Thyroid gland (tissue), 4 donors: ENCODE results near the gene GPM6B. TPM values are rescaled to one million over a fixed set of nuclear protein-coding genes. Genes with fewer than 3 reads are reported as not detected.

ENCODE experiments used
- DNase-seq, 2 donors: peaks; one replicate each; pipeline ENCODE4 v3.0.0-alpha.2; 2019
- H3K27ac ChIP-seq, 3 donors: fragments of 200-600 bp; sonication (generic); 1 replicate in 2 of 3; 2 replicates in 1 of 3; pipeline ENCODE4 v1.5.1; 2016 to 2019; ENCODE audit warnings: mild to moderate bottlenecking in 1 of 3, moderate library complexity in 1 of 3
- H3K27me3 ChIP-seq: fragments of 200-600 bp; sonication (generic); one replicate; pipeline ENCODE4 v1.5.1; 2019
- H3K36me3 ChIP-seq, 2 donors: fragments of 200-600 bp; sonication (generic); one replicate each; pipeline ENCODE4 v1.5.1; 2016 to 2019
- H3K4me1 ChIP-seq, 2 donors: fragments of 200-600 bp; sonication (generic); one replicate each; pipeline ENCODE4 v1.5.1; 2017 to 2019
- H3K4me3 ChIP-seq, 3 donors: fragments of 200-600 bp; sonication (generic); replicated peaks in 1 of 3; 1 replicate in 2 of 3; 2 replicates in 1 of 3; pipeline ENCODE4 v1.5.1; 2016; ENCODE audit warnings: mild to moderate bottlenecking in 1 of 3
- H3K9me3 ChIP-seq: fragments of 200-600 bp; sonication (generic); one replicate; pipeline ENCODE4 v1.5.1; 2017
- CTCF ChIP-seq, 6 experiments: fragments of 200-600 bp in 3 of 6; fragments of 450-650 bp in 3 of 6; sonication (generic) in 3 of 6; IDR thresholded peaks; one replicate each; pipeline ENCODE4 v1.5.1; 2016 to 2019; ENCODE audit warnings: antibody characterized with exemption in 6 of 6, mild to moderate bottlenecking in 2 of 6, inconsistent platforms in 1 of 6, moderate library complexity in 1 of 6
- POLR2A ChIP-seq, 2 donors: fragments of 450-650 bp; IDR thresholded peaks; one replicate each; pipeline ENCODE4 v1.6.1; 2017; ENCODE audit warnings: antibody characterized with exemption in 2 of 2, mild to moderate bottlenecking in 2 of 2, moderate library complexity in 1 of 2
- WGBS, 2 donors: methylation state at CpG; one replicate each; pipeline ENCODE4 v1.1.5; 2017; 5-methylcytosine and 5-hydroxymethylcytosine counted together
- intact Hi-C: fragments of 100-400 bp; cut with DNase I; formaldehyde crosslinking; loops from one replicate; pipeline ENCODE4 v1.15.1; 2023
- total RNA-seq, 4 donors: library from RNA; depleted of rRNA; stranded (reverse); fragments of >200 nt; gene quantifications; one replicate each; pipeline ENCODE4 v1.2.3, GENCODE V29; 2016

GPM6B gene
- total RNA-seq, 4 donors from 2014 or later = 2.3 to 9.9 (median 6.1) TPM

GRCh38 chrX:13835825-13836224 lies 18.9 kb upstream of the GPM6B start:
- intact Hi-C loops = no loop called here
- no peak for DNase-seq
- TF ChIP-seq POLR2A (IDR thresholded peaks at IDR 0.05) (no peak), CTCF (IDR thresholded peaks at IDR 0.05) (no peak)
- WGBS, 2 donors = 67% methylated on average over 4 of the region's 4 CpGs
- no peaks in the 10 kb centered on the region for H3K27me3 ChIP-seq
- H3K4me1 ChIP-seq = no peaks in the 10 kb centered on the region
- no peaks in the 10 kb centered on the region for H3K9me3 ChIP-seq
- no peaks in the 10 kb centered on the region for H3K36me3 ChIP-seq
- no peak overlapping the region for H3K27ac ChIP-seq
- H3K4me3 ChIP-seq = no peak overlapping the region

- no peak overlapping the region for H3K27ac ChIP-seq
- intact Hi-C loops = no loop called here
- 89 to 98% methylated on average over 2 of the region's 2 CpGs for WGBS, 2 donors
- TF ChIP-seq CTCF (IDR thresholded peaks at IDR 0.05) (no peak), POLR2A (IDR thresholded peaks at IDR 0.05) (no peak)
- H3K4me1 ChIP-seq = no peaks in the 10 kb centered on the region
- no peak for DNase-seq
- H3K36me3 ChIP-seq = no peaks in the 10 kb centered on the region
- H3K9me3 ChIP-seq = no peaks in the 10 kb centered on the region
- no peaks in the 10 kb centered on the region for H3K27me3 ChIP-seq
- no peak overlapping the region for H3K4me3 ChIP-seq
Observed at GRCh38 chrX:13834355-13834754, 17.5 kb upstream of the GPM6B start.

GRCh38 chrX:13829983-13830382 lies 13.1 kb upstream of the GPM6B start:
- intact Hi-C loops = no loop called here
- no peak overlapping the region for H3K4me3 ChIP-seq
- DNase-seq = no peak
- no peak for TF ChIP-seq CTCF (IDR thresholded peaks at IDR 0.05)
- no peak for TF ChIP-seq POLR2A (IDR thresholded peaks at IDR 0.05)
- no peaks in the 10 kb centered on the region for H3K36me3 ChIP-seq
- no peaks in the 10 kb centered on the region for H3K4me1 ChIP-seq
- H3K9me3 ChIP-seq = no peaks in the 10 kb centered on the region
- H3K27me3 ChIP-seq = no peaks in the 10 kb centered on the region
- 87 to 96% methylated on average over 5 of the region's 5 CpGs for WGBS, 2 donors
- no peak overlapping the region for H3K27ac ChIP-seq

DNA sequence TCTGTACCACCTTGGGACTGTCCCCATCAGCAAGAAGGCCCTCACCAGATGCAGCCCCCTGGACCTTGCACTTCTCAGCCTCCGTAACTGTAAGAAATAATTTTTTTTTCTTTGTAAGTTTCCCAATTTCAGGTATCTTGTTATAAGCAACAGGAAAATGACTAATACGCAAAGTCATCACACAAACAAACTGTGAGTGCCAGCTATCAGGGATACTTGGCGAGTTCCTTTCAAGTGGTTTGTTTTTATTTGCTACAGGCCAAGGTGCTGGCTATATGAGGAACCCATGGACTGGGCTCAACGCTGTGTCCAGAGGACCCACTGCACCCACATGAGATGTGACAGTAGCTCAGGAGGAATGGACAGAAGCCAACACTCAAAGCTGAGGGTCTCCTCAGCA lies 11.5 kb upstream of the GPM6B start:
- WGBS, 2 donors = 91 to 100% methylated on average over 4 of the region's 4 CpGs
- no peaks in the 10 kb centered on the region for H3K27me3 ChIP-seq

More for the DNA sequence above, 11.5 kb upstream of the GPM6B start:
- H3K4me3 ChIP-seq = no peak overlapping the region
- no peaks in the 10 kb centered on the region for H3K4me1 ChIP-seq
- H3K27ac ChIP-seq = no peak overlapping the region
- TF ChIP-seq POLR2A (IDR thresholded peaks at IDR 0.05) (no peak), CTCF (IDR thresholded peaks at IDR 0.05) (no peak)
- no peaks in the 10 kb centered on the region for H3K9me3 ChIP-seq
- intact Hi-C loops = no loop called here
- no peaks in the 10 kb centered on the region for H3K36me3 ChIP-seq
- DNase-seq = no peak
